ENCODE data around the gene LGR6. TPM values are rescaled to one million over a fixed set of nuclear protein-coding genes. Genes with fewer than 3 reads are reported as not detected.

The LGR6 gene
- total and polyA plus RNA-seq, 8 donors: 0.75 to 1.8 (median 1.5) TPM

DNA sequence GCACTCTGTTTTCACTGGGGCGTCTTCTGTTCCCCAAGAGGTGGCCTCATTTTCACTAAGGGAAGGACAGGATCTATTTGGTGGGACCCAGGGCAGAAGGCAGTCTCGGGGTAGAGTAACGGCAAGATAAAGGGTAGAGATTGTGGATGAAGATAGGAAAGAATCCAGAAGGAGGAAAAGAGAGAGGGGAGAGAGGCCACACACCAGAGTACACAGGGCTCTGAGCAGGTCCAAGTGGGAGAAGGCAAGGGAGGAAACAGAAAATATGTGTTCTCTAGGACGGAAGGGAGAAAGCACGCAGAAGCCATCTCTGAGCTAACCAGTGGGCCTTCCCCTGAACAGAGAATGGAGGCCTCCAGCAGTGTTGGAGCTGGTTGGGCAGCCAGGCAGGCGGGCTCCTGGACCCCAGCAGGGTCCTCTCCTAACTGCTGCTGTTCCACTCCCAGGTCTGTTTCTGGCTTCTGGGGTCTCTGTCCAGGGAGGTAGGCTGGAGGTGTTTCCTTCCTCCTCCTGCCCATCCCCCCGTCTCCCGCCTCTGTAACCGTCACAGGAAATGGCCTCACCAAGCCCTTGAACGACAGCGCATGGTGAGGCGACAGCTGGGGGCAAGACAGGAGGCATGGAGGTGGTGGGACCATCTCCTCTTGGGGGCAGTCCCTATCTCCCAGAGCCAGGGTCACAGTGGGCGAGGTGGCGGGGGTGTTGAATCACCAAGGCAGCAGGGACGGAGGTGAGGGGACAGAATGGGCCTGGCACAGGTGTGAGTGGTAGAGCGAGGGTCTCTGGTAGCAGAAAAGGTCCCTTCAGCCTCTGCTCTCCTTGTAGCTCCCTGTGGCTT, 33.8 kb upstream of the LGR6 start:
- Histone ChIP-seq H3K27ac (peak overlapping the region; percentile 19 to 80), H3K36me3 (peaks cover 0 to 7% of the 10 kb centered on the region in 2 donors), H3K9me3 (no peaks in the 10 kb centered on the region), H3K4me1 (peaks cover 8 to 89% of the 10 kb centered on the region in 2 donors), H3K4me3 (peak overlapping the region in 1 of 2 donors; percentile 51), H3K27me3 (no peaks in the 10 kb centered on the region)
- DNase-seq: no peak
- intact Hi-C loops (cut with DNase I): no loop called here
- ATAC-seq: no peak
- TF ChIP-seq CTCF (IDR thresholded peaks at IDR 0.05): no peak

DNA sequence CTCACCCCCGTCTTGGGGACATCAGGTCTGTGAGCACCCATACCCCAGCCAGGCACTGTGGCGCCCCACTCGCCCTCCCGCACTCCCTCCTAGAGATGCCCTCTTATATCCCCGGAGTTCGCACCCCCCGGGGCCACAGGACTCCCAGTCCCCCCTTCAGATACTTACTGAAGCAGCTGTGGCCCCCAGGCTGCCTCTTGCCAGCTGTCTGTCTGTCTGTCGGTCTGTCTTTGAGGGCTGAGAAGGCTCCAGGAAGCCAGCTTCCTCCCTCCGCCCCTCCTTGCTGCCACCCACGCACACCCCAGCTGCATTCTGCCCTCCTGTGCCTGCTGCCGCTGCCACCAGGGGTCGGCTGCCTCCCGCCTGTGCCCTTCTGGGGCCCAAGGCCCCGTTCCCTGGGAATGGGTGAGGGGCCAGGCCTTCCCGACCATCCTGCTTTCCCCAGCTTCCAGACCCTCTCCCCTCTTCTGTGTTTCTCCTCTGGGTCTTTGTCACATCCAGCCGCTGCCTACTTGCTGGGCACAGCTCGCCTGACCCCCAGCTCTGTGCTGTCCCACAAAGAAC, 33.1 kb upstream of the LGR6 start, which contains the start of gene PTPN7:
TSS of gene PTPN7 (minus strand) at position 226 of the 564 bp plus-strand sequence. CDS start 1,200 bp downstream, outside the sequence.
- Histone ChIP-seq H3K36me3 (peaks cover 0 to 7% of the 10 kb centered on the region in 2 donors), H3K4me1 (peaks cover 1 to 82% of the 10 kb centered on the region in 2 donors), H3K9me3 (no peaks in the 10 kb centered on the region), H3K27me3 (no peaks in the 10 kb centered on the region), H3K27ac (peak within 1 kb of the TSS; percentile 19 to 80), H3K4me3 (peak within 1 kb of the TSS in 1 of 2 donors; percentile 51)
- DNase-seq (peak in 2 of 4 donors; percentile 65 to 91), ATAC-seq (peak; percentile 48)
- TF ChIP-seq CTCF (IDR thresholded peaks at IDR 0.05): peak in 1 of 2 donors; percentile 25
- intact Hi-C loops (cut with DNase I): no loop called here

GRCh38 chr1:202161151-202162046, 32.2 kb upstream of the LGR6 start:
- ATAC-seq (peak; percentile 9), DNase-seq (no peak)
- Histone ChIP-seq H3K4me3 (peak overlapping the region in 1 of 2 donors; percentile 51), H3K4me1 (peaks cover 0 to 73% of the 10 kb centered on the region in 2 donors), H3K36me3 (peaks cover 0 to 7% of the 10 kb centered on the region in 2 donors), H3K9me3 (no peaks in the 10 kb centered on the region), H3K27ac (peak overlapping the region in 1 of 2 donors; percentile 80), H3K27me3 (no peaks in the 10 kb centered on the region)
- intact Hi-C loops (cut with DNase I): no loop called here
- no peak for TF ChIP-seq CTCF (IDR thresholded peaks at IDR 0.05)

DNA sequence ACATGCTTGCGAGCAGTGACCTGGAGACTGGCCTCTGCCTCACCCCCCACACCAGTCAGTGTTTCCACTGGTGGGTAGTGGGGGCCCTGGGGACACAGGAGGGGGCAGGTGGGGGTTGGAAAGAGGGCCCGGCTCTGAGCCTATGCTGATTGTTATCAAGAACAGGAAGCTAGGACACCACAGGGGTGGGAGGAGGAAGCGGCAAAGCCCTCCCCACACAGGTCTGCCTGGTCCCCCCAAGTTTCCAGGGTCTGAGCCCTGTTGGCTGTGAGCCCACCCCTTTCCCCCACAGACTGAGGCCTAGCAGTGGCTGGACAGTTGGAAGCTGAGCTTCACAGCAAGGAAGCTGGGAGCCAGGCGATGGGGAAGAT, 31.6 kb upstream of the LGR6 start:
- H3K4me3 ChIP-seq: peak overlapping the region in 1 of 2 donors; percentile 51
- peaks cover 0 to under 1% of the 10 kb centered on the region in 2 donors for H3K36me3 ChIP-seq
- DNase-seq (no peak), ATAC-seq (no peak)
- no peaks in the 10 kb centered on the region for H3K9me3 ChIP-seq
- no peaks in the 10 kb centered on the region for H3K27me3 ChIP-seq
- H3K4me1 ChIP-seq: peaks cover 0 to 72% of the 10 kb centered on the region in 2 donors
- peak overlapping the region in 1 of 2 donors; percentile 80 for H3K27ac ChIP-seq
- intact Hi-C loops (cut with DNase I): no loop called here
- TF ChIP-seq CTCF (IDR thresholded peaks at IDR 0.05): no peak
